T-helper 17 cell (primary cell): ENCODE results near the gene ALCAM. TPM values are rescaled to one million over a fixed set of nuclear protein-coding genes. Genes with fewer than 3 reads are reported as not detected.

Source experiments
- ATAC-seq: fragments of 150-1000 bp; cut with Tn5 transposase; 2 replicates; pipeline ENCODE4 v1.10.0; 2021; ENCODE audit warnings: mild to moderate bottlenecking, moderate library complexity
- DNase-seq, 3 donors: peaks; one replicate each; pipeline versions ENCODE4 v3.0.0 to v3.0.0-alpha.2; 2020 to 2021
- H3K9me3 ChIP-seq: one replicate; pipeline ENCODE4 v1.7.0; 2013; ENCODE audit warnings: low read length, mild to moderate bottlenecking; ENCODE audit not compliant: control insufficient read depth, poor library complexity, severe bottlenecking
- H3K27ac Mint-ChIP-seq: one replicate; pipeline ENCODE4 v1.8.0; 2022; ENCODE audit warnings: mild to moderate bottlenecking, moderate library complexity, mixed read lengths
- H3K27me3 Mint-ChIP-seq: one replicate; pipeline ENCODE4 v1.8.0; 2022; ENCODE audit warnings: mixed read lengths
- H3K36me3 Mint-ChIP-seq: one replicate; pipeline ENCODE4 v1.8.0; 2022; ENCODE audit warnings: low read depth, mixed read lengths
- H3K4me1 Mint-ChIP-seq: one replicate; pipeline ENCODE4 v1.8.0; 2022; ENCODE audit warnings: mild to moderate bottlenecking, mixed read lengths
- H3K4me3 Mint-ChIP-seq: one replicate; pipeline ENCODE4 v1.8.0; 2022; ENCODE audit warnings: mild to moderate bottlenecking, moderate library complexity, mixed read lengths
- total RNA-seq, 4 donors: library from RNA in 2 of 4; stranded (reverse) in 2 of 4; gene quantifications; one replicate each; pipeline ENCODE4 v1.2.3 and lab custom pipeline; 2022 to 2026

The ALCAM gene
- total RNA-seq, 2 donors from 2014 or later: 8.4 TPM

- Mint-ChIP-seq H3K36me3 (no peaks in the 10 kb centered on the region), H3K27ac (no peak overlapping the region), H3K27me3 (no peaks in the 10 kb centered on the region), H3K4me3 (no peak overlapping the region), H3K4me1 (peaks cover 5% of the 10 kb centered on the region)
- DNase-seq (no peak), ATAC-seq (no peak)
- no peaks in the 10 kb centered on the region for H3K9me3 ChIP-seq
These were observed 63.7 kb downstream of the ALCAM start for GRCh38 chr3:105430455-105430854.

DNA sequence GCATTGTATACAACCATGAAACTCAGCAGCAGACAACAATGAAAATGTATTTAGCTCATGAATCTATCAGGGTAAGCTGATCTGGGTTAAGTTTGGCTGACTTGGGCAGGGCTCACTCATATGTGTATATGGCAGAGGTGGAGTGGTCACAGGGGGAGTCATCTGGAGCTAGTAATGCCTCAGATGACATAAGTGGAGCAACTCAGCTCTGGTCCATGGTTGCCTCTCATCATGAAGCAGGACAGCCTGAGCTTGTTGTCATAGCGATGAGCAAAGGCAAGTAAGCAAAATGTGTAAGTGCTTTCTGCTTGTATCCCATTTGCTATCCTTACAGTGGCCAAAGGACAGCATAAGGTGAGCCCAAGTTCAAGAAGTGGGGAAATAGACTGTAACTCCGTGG is 64.5 kb downstream of the ALCAM start:
- no peak for DNase-seq
- H3K36me3 Mint-ChIP-seq: no peaks in the 10 kb centered on the region
- H3K9me3 ChIP-seq: no peaks in the 10 kb centered on the region
- H3K27ac Mint-ChIP-seq: no peak overlapping the region
- H3K4me3 Mint-ChIP-seq: no peak overlapping the region
- H3K4me1 Mint-ChIP-seq: peaks cover 5% of the 10 kb centered on the region
- no peaks in the 10 kb centered on the region for H3K27me3 Mint-ChIP-seq
- no peak for ATAC-seq

GRCh38 chr3:105435277-105435676 is 68.6 kb downstream of the ALCAM start:
- ATAC-seq (no peak), DNase-seq (no peak)
- Mint-ChIP-seq H3K4me3 (no peak overlapping the region), H3K27ac (no peak overlapping the region), H3K27me3 (no peaks in the 10 kb centered on the region), H3K36me3 (peaks cover 2% of the 10 kb centered on the region), H3K4me1 (peaks cover 2% of the 10 kb centered on the region)
- H3K9me3 ChIP-seq: no peaks in the 10 kb centered on the region

- Mint-ChIP-seq H3K36me3 (peaks cover 2% of the 10 kb centered on the region), H3K4me3 (no peak overlapping the region), H3K27ac (no peak overlapping the region), H3K27me3 (no peaks in the 10 kb centered on the region), H3K4me1 (peaks cover 2% of the 10 kb centered on the region)
- H3K9me3 ChIP-seq: no peaks in the 10 kb centered on the region
- no peak for ATAC-seq
- no peak for DNase-seq
These were observed 70.0 kb downstream of the ALCAM start for GRCh38 chr3:105436687-105437086.

DNA sequence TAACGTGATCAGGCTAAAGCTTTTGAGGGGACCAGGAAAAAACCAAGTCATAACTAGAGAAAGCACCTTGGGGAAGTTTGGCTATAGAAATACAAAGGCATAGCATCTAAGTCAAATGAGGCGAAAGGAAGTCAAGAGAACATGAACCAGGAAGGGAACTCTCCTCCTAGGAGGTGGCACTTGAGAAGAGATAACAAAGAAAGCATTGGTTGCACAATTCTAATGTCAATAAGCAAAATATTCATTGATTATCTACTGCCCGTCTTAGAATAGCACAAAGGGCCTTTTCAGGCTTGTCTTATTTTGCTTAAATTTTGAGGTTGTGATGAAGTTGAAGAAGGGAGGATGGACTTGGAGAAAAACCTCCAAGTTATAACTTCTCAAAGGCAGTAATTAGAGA is 73.4 kb downstream of the ALCAM start:
- H3K9me3 ChIP-seq: no peaks in the 10 kb centered on the region
- Mint-ChIP-seq H3K27ac (no peak overlapping the region), H3K4me1 (no peaks in the 10 kb centered on the region), H3K27me3 (no peaks in the 10 kb centered on the region), H3K4me3 (no peak overlapping the region), H3K36me3 (peaks cover 2% of the 10 kb centered on the region)
- no peak for DNase-seq
- no peak for ATAC-seq

DNA sequence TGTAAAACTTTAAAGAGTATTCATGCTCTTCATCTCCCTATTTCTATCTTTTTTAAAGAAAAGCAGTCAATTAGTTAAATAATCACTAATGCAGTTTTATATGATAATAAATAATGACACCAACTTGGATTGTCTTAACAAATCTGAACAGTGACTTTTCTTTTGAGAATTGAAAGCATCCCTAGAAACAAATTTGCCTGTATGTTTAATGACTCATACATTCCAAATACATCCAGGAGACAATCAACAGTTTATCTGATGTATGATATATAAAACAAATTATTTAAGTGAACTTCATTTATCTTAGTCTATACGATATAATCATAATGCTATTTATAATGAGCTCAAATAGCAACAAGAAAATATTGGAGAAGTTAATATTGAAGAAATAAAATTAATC is 78.0 kb downstream of the ALCAM start:
- no peak overlapping the region for H3K27ac Mint-ChIP-seq
- DNase-seq: no peak
- no peak overlapping the region for H3K4me3 Mint-ChIP-seq
- H3K36me3 Mint-ChIP-seq: no peaks in the 10 kb centered on the region
- ATAC-seq: no peak
- H3K9me3 ChIP-seq: no peaks in the 10 kb centered on the region
- no peaks in the 10 kb centered on the region for H3K4me1 Mint-ChIP-seq
- no peaks in the 10 kb centered on the region for H3K27me3 Mint-ChIP-seq

DNA sequence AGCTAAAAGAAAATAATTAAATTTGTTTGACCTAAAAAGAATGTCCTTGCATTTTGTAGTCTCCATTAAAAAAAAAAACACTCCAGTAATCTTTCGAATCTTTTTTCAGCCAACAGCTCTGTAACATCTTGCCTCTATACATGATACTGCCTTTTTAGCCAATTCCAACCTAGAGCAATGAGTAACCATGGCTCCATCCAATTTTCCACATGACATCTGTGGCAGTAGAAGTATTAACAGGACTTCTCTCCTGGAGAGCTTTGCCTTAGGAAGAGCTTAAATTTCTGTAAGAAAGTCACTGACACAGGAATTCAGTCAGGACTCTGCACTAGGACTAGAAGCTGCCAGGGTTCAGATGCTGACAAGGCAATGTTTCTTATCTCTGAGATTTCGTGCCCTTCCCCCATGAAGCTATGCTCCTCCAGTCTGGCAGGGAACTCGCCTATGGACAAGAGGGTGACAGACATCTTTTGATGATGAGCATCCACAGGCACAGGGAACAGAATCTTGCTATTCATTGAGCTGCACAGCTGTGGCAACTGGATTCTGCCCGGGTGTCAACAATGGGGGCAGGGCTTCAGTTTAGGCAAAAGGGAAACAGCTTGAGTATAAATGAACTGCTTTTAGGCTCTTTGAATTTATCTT is 81.8 kb downstream of the ALCAM start:
- no peak for DNase-seq
- no peak overlapping the region for H3K4me3 Mint-ChIP-seq

GRCh38 chr3:105449414-105449813 is 82.7 kb downstream of the ALCAM start:
- ATAC-seq (no peak), DNase-seq (no peak)
- Mint-ChIP-seq H3K4me1 (peaks cover 3% of the 10 kb centered on the region), H3K27me3 (no peaks in the 10 kb centered on the region), H3K27ac (no peak overlapping the region), H3K36me3 (no peaks in the 10 kb centered on the region), H3K4me3 (no peak overlapping the region)
- H3K9me3 ChIP-seq: no peaks in the 10 kb centered on the region

More for the DNA sequence above, 81.8 kb downstream of the ALCAM start:
- Mint-ChIP-seq H3K27ac (no peak overlapping the region), H3K4me1 (peaks cover 3% of the 10 kb centered on the region), H3K27me3 (no peaks in the 10 kb centered on the region), H3K36me3 (no peaks in the 10 kb centered on the region)
- H3K9me3 ChIP-seq: no peaks in the 10 kb centered on the region
- ATAC-seq: no peak

DNA sequence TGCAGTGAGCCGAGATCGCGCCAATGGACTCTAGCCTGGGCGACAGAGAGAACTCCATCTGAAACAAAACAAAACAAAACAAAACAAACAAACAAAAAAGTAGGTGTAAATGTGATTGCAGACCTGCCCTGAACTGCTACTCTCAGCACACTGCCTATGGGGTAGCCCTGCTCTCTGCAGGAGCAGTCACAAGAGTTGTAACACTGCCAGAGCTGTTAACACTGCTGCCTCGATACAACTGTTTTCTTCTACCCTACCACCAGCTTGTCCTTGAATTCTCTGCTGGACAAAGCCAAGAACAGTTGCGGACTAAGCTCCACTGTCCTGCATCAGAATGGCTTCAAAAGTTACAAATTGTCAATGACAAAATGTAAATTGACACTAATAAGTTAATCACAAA is 89.3 kb downstream of the ALCAM start:
- no peak for DNase-seq
- Mint-ChIP-seq H3K27ac (no peak overlapping the region), H3K36me3 (no peaks in the 10 kb centered on the region), H3K27me3 (no peaks in the 10 kb centered on the region), H3K4me1 (no peaks in the 10 kb centered on the region), H3K4me3 (no peak overlapping the region)
- H3K9me3 ChIP-seq: no peaks in the 10 kb centered on the region
- no peak for ATAC-seq

GRCh38 chr3:105458518-105459215 is 92.0 kb downstream of the ALCAM start:
- Mint-ChIP-seq H3K27me3 (no peaks in the 10 kb centered on the region), H3K36me3 (no peaks in the 10 kb centered on the region), H3K4me1 (no peaks in the 10 kb centered on the region), H3K4me3 (no peak overlapping the region), H3K27ac (no peak overlapping the region)
- ATAC-seq: no peak
- no peaks in the 10 kb centered on the region for H3K9me3 ChIP-seq
- DNase-seq: no peak

GRCh38 chr3:105459566-105460290 is 93.0 kb downstream of the ALCAM start:
- Mint-ChIP-seq H3K27ac (no peak overlapping the region), H3K4me1 (no peaks in the 10 kb centered on the region), H3K36me3 (no peaks in the 10 kb centered on the region), H3K27me3 (no peaks in the 10 kb centered on the region), H3K4me3 (no peak overlapping the region)
- DNase-seq (no peak), ATAC-seq (no peak)
- H3K9me3 ChIP-seq: no peaks in the 10 kb centered on the region

GRCh38 chr3:105463620-105464019 is 96.9 kb downstream of the ALCAM start:
- DNase-seq: no peak
- Mint-ChIP-seq H3K36me3 (no peaks in the 10 kb centered on the region), H3K4me3 (no peak overlapping the region), H3K4me1 (no peaks in the 10 kb centered on the region), H3K27ac (no peak overlapping the region), H3K27me3 (no peaks in the 10 kb centered on the region)
- no peaks in the 10 kb centered on the region for H3K9me3 ChIP-seq
- no peak for ATAC-seq

- no peaks in the 10 kb centered on the region for H3K4me1 Mint-ChIP-seq
- H3K4me3 Mint-ChIP-seq: no peak overlapping the region
- H3K27me3 Mint-ChIP-seq: no peaks in the 10 kb centered on the region
- no peaks in the 10 kb centered on the region for H3K9me3 ChIP-seq
- no peak overlapping the region for H3K27ac Mint-ChIP-seq
- DNase-seq (no peak), ATAC-seq (no peak)
- H3K36me3 Mint-ChIP-seq: no peaks in the 10 kb centered on the region
These were observed 98.6 kb downstream of the ALCAM start for GRCh38 chr3:105465251-105465853.
